ENCODE results near the gene ABCA5.

GRCh38 chr17:69346766-69347165, 19.8 kb upstream of the ABCA5 start:
- TF ChIP-seq CTCF (IDR thresholded peaks at IDR 0.05) (no peak), POLR2A (IDR thresholded peaks at IDR 0.05) (no peak), EP300 (IDR thresholded peaks at IDR 0.05) (no peak)
